GM19463 (cell line): ENCODE results near the gene PALM2AKAP2.

Experiments
- ATAC-seq: cut with Tn5 transposase; IDR thresholded peaks from one replicate; pipeline ENCODE4 v1.9.1; 2021; ENCODE audit warnings: mild to moderate bottlenecking, moderate library complexity; ENCODE audit not compliant: unreplicated experiment

Gene PALM2AKAP2

GRCh38 chr9:109771087-109771486 is 8.9 kb upstream of the PALM2AKAP2 start:
- ATAC-seq, result no peak

DNA sequence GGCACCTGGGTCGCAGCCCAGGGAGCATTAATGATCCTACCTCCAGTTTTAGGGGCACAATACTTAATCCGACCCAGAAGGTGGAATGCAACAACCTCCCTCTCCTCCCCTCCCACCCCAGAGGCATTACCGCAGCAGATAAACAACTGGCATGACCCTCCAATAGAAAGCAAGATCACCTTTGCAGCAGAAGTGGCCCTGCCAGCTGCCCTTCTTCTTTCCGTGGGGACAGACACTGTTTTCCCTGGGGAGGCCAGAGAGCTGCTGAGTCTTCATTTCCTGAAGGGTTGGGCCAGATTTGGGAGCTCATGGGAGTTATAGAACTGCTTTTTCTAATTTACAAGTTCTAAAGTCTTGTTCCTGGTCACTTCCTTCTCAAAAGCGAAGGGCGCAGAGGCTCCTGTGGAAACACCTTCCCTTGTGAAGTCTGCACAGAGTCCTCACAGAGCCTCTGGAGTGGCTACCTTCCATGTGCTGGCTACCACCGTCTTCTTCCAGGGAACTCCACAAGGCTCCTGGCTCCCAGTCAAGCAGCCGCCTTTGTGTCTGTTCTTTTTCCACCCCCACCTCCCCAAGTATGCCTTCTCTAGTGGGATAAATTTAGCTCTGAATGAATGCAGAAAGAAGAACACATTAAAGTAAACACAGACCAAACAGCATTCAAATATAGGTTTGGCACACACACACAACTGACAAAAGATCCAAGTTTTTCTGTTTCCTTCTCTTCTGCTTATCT is 8.0 kb upstream of the PALM2AKAP2 start:
- ATAC-seq, result no peak

- ATAC-seq, result no peak
Measured at GRCh38 chr9:109775516-109775915, 4.5 kb upstream of the PALM2AKAP2 start.

DNA sequence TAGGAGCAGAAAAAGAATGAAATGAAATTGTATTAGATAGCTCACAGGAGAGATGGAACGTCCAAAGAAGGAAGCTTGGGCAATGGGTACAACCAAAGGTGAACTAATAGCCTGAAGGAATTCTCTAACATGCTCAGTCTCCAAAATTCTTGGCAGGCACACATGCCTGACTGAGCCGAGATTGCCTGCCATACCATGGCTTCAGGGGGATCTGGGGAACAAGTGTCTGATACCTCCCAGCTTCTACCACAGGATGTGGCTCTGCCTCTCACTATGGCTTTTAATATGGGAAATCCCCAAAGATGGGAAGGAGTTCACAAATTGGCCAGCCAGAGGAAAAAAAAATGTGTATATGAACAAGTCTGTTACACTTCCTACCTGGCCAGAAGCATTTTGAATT is 3.6 kb upstream of the PALM2AKAP2 start:
- no peak for ATAC-seq

- ATAC-seq, result no peak
Measured at GRCh38 chr9:109780453-109781033, 545 bp downstream of the PALM2AKAP2 start.

DNA sequence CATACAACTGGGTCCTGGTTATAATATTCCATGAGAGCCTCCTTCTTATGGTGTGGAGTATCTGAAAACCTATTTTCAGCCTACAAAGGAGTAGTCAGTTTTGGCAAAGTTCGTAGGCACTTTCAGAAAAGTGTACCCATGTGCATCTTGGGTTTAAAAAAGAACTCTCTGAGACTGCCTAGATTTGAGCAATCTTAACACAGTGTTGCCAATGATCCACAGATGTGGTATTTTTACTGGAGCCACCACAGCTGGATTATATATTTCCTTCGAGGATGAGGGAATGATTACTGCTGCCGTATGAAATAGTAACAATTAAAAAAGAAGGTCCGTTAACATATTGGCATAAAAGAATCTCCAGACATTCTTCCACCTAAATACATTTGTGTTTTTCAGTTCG is 1.1 kb downstream of the PALM2AKAP2 start:
- no peak for ATAC-seq

- ATAC-seq, result no peak
Measured at GRCh38 chr9:109781541-109782197, 1.7 kb downstream of the PALM2AKAP2 start.

DNA sequence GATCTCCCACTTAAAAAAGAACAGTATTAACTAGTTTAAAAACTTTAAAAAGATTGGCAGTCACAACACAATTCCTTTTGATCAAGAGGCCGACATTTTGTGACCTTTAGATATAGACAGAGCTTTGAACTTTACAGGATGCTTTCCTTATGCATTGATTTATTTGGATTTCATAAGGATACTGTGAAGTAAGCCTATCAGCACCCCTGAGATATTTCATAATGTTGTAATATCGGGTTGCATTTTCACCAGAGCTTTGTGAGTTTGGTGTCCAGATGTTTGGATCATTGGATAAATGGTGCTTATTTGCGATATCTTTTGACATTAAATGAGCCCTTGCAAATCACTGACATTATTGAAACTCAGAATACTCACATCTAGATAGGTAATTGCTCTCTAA is 7.7 kb downstream of the PALM2AKAP2 start:
- no peak for ATAC-seq

DNA sequence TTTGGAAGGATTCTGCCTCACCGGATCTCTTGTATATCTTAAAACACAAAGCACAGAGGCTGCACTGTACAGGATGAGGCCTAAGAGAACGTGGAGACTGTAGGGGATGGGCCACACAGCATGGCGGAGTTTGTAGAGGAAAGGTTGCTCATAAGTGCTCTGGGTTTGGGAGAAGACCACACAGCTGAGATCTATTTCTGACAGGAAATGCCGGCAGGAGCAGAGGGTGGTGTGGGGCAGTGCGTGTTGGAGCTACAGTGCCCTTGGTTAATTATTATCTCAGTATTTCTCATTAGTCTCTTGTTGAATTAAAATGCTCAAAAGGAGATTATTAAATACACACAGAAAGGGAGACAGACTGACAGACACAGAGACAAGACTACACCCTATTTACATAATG is 9.6 kb downstream of the PALM2AKAP2 start:
- no peak for ATAC-seq

DNA sequence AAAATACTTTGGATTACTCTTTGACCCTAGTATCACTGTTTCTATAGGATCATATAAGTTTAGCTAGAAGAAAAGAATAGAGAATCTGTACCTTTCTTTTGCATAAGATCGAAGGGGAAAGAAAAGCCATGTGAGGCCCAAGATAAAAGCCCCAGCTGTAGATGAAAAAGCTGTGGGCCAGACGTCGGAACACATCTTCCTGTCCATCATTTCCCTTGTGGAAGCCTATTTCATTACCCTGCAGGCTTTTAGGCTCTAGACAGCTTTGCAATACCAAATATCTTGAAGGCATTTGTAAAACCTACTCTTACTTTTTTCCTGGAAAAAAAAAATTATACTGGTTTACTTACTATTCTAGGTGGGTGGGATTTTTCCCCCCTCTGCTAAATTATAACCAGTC is 10.0 kb downstream of the PALM2AKAP2 start:
- no peak for ATAC-seq

GRCh38 chr9:109791003-109791677 is 11.1 kb downstream of the PALM2AKAP2 start:
- no peak for ATAC-seq

DNA sequence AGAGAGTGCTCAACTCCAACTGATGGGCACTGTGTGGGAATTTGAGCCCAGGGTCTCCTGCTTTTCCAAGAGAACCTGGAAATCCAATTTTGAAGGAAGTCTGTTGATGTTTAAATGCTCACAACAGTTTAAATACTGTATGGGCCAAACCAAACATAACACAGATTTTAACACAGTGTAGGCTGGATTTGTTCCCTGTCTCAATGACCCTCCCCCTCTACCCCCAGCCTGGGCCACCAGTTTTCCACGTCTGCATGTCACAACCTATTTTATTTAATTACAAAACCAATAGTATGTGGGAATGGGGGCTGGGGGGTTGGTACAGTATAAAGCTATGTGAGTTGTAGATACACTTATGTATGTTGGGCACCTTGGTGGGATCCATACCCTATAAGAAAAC is 11.7 kb downstream of the PALM2AKAP2 start:
- ATAC-seq, result no peak

DNA sequence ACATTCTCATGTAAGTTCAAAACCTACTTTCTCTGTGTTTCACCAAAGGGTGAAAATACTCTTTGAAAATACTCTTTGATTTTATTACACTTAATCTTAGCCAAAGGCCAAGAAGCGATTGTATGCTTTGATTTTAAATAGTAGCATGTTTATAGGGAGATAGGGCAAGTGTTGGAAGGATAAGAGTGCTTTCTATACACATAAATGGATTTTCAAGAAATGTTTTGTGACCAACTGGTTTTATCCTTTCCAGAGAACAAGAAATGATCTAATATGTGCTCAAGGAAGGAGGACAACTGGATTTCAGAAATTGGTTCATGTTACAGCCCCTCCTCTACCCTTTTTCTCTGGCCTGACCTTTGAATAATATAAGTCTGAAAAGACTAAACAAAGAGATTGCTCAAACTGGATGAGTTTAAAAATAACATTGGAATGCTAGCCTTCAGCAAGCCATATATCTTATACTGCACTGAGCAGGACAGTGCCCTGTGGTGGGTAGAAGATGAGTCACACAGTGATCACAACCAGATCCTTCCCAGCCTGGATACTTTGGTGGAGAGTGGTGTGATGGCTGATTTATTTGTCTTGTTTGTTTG is 13.1 kb downstream of the PALM2AKAP2 start:
- no peak for ATAC-seq

DNA sequence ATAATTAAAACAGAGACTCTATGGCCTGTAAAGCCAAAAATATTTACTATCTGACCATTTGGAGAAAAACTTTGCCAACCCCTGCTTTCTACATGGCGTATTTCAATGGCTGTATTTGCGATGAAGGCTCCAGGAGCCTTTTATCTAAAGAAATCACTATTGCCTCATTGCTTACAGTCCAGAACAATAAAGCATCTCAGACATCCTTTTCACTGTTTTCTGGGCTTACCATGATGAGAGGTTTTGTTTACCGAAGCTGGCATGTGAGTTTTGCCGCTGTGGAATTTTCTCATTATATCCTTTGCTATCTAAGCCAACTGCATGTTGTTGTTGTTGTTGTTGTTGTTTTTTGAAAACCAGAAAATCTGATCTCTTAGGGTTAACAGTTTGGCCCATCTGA is 13.9 kb downstream of the PALM2AKAP2 start:
- ATAC-seq, result no peak

DNA sequence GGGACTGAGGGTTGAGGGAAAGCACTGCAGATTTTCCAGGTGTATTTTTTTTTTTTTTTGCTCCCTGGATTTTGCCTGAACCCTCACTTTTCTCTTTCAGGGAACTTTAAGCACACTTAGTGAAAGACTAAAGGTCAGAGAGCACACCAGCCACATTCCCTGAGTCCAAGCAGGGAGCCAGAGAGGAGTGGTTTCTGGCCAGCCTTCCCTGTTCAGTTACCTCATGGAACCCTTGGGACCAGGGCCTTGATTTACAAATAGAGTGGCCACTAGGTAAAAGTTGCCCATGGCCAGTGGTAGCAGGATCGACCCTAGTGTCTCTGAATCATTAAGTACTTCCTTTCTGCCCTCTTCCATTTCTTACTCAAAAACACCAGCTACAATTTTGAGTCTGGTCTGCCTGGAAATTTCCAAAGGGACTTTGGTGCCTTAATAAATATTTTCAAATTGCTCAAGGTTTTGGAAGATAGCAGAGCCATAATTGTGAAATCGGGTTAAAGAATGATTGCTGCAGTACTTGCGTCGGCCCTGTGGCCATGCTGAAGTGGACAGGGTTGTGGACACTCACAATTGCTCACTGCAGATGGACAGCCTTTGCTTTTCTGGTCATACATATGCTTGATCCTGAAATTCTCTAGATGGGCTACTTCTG is 14.5 kb downstream of the PALM2AKAP2 start:
- no peak for ATAC-seq

GRCh38 chr9:109795613-109796012 is 15.6 kb downstream of the PALM2AKAP2 start:
- no peak for ATAC-seq

DNA sequence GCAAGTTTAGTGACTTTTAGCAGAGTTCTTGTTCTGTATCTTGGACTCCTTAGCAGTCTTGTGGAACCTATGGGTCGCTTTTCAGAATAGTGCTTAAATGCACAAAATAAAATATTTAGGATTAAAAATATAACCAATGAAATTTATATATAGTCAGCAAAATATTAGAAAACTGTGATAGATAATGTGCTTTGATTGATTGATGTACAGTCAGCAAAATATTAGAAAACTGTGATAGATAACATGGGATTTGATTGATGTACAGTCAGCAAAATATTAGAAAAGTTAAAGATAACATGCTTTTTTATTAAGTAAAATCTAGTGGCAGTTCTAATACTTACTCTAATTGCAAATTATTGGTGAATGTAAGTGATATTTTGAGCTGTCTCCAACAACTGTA is 16.1 kb downstream of the PALM2AKAP2 start:
- ATAC-seq, result no peak

DNA sequence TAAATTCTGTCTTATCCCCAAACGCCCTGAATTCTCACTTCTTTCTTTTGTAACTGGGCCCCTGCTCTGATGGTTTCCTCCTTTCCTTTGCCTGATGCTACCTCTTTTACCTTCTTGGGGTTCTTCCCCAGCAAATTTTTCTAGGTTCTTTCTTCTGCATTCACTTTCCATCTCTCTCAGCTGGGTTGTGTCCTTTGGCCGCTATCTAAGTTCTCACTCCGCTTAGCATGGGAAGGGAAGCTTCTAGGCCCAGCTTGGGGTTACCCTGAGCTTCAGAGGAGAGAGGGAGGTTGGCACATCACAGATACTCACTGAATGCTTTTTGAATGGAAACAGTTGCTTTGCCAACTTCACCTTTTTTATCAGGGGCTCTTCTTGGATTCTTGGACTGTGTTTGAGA is 17.0 kb downstream of the PALM2AKAP2 start:
- ATAC-seq, result no peak

GRCh38 chr9:109797509-109797908 is 17.5 kb downstream of the PALM2AKAP2 start:
- ATAC-seq, result no peak

GRCh38 chr9:109799141-109799540 is 19.1 kb downstream of the PALM2AKAP2 start:
- ATAC-seq, result no peak

DNA sequence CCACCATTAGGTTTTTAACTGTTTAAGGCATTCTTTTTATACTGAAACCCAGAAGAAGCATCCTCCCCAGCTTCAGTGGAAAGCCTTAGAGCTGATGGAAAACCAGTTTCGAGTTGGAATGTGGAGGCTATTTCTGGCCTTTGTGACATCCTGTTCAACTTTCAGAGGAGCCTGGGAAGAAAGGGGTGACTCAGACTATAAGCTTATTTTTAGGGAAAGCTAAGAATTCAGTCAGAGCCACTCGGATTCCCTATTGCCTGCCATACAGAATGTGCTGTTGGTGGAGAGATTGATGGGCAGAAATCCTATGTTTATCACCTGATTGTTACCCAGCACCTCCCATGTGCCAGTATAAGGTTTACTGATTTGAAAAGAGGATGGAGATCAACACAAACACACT is 19.8 kb downstream of the PALM2AKAP2 start:
- ATAC-seq, result no peak
